ENCODE measurements around the gene PYCARD.

PYCARD gene

DNA sequence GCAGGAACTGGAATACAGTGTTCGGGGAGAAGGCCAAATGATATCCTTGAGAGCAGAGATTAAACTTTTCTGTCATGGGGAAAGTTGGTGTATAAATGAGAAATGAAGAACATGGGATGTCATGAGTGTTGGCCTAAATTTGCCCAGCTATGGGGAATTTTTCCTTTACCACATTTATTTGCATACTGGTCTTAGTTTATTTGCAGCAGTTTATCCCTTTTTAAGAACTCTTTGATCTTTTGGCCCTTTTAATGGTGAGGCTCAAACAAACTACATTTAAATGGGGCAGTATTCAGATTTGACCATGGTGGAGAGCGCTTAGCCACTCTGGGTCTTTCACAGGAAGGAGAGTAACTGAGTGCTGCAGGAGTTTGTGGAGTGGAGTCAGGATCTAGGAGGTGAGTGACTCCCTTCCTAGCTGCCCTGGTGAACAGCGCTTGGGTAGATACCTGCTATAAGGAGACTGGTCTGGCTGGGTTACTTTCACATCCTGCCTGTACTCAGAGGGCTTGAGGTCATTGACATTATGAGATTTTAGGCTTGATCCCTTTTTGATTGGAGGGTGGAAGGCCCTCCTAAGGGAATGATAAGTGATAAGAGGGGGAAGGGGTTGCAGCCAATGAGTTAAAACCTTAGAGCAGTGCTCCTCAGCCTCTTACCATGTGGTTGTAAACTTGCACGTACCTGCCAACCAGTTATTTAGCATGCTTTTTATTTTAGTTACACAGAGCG, 10.7 kb downstream of the PYCARD start:
- TF ChIP-seq, protein P1, sequence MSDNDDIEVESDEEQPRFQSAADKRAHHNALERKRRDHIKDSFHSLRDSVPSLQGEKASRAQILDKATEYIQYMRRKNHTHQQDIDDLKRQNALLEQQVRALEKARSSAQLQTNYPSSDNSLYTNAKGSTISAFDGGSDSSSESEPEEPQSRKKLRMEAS (IDR thresholded peaks at IDR 0.05; ENCODE audit: low read depth, low read length): no peak
- TF ChIP-seq MYC (IDR thresholded peaks at IDR 0.05; ENCODE audit: low read depth, low read length) (no peak), POLR2A (IDR thresholded peaks at IDR 0.05; ENCODE audit: extremely low read depth, insufficient read length) (peak; percentile 11)
- TF ChIP-seq, protein P2, sequence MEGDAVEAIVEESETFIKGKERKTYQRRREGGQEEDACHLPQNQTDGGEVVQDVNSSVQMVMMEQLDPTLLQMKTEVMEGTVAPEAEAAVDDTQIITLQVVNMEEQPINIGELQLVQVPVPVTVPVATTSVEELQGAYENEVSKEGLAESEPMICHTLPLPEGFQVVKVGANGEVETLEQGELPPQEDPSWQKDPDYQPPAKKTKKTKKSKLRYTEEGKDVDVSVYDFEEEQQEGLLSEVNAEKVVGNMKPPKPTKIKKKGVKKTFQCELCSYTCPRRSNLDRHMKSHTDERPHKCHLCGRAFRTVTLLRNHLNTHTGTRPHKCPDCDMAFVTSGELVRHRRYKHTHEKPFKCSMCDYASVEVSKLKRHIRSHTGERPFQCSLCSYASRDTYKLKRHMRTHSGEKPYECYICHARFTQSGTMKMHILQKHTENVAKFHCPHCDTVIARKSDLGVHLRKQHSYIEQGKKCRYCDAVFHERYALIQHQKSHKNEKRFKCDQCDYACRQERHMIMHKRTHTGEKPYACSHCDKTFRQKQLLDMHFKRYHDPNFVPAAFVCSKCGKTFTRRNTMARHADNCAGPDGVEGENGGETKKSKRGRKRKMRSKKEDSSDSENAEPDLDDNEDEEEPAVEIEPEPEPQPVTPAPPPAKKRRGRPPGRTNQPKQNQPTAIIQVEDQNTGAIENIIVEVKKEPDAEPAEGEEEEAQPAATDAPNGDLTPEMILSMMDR (IDR thresholded peaks at IDR 0.05; ENCODE audit: low read depth, low read length): no peak
- no peak for DNase-seq (ENCODE audit: low read depth)
- H3K4me3 ChIP-seq (ENCODE audit: low read depth, low read length): no peak overlapping the region

DNA sequence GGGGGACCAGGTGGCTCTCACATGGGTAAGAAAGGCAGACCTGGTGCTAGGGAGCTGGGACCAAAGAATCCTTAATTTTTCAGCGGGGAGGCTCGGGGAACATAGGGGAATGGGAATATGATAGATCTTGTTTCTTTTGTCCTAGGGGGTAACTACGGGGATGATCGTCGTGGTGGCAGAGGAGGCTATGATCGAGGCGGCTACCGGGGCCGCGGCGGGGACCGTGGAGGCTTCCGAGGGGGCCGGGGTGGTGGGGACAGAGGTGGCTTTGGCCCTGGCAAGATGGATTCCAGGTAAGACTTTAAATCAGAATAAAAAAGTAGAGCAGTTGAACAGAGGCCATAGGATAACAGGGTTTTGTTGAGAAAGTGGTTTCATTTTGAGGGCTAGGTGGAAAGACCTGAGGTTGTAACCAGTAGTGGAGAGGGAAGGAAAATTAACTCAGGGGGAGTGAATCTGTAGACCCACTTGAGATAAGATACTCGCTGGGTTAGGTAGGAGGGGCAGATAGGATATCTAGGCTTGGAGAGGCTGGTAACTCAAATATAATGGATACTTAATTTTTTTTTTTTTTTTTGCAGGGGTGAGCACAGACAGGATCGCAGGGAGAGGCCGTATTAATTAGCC, 11.6 kb downstream of the PYCARD start:
- no peak overlapping the region for H3K4me3 ChIP-seq (ENCODE audit: low read depth, low read length)
- DNase-seq (ENCODE audit: low read depth): no peak
- TF ChIP-seq, protein P2 (IDR thresholded peaks at IDR 0.05; ENCODE audit: low read depth, low read length): no peak
- TF ChIP-seq MYC (IDR thresholded peaks at IDR 0.05; ENCODE audit: low read depth, low read length) (no peak), POLR2A (IDR thresholded peaks at IDR 0.05; ENCODE audit: extremely low read depth, insufficient read length) (no peak)
- TF ChIP-seq, protein P1 (IDR thresholded peaks at IDR 0.05; ENCODE audit: low read depth, low read length): no peak

DNA sequence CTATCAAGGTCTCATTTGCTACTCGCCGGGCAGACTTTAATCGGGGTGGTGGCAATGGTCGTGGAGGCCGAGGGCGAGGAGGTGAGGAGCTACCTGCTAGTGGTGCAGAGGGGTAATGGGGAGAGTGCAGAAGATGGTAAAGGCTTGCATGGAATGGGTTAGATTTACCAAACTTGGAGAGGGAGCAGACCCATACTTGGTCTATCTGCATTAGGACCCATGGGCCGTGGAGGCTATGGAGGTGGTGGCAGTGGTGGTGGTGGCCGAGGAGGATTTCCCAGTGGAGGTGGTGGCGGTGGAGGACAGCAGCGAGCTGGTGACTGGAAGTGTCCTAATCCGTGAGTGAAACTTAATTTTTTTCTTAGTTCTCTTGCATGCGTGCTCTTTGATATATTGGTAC, 12.5 kb downstream of the PYCARD start:
- H3K4me3 ChIP-seq (ENCODE audit: low read depth, low read length): no peak overlapping the region
- TF ChIP-seq POLR2A (IDR thresholded peaks at IDR 0.05; ENCODE audit: extremely low read depth, insufficient read length): no peak
- no peak for TF ChIP-seq MYC (IDR thresholded peaks at IDR 0.05; ENCODE audit: low read depth, low read length)
- TF ChIP-seq, protein P2 (IDR thresholded peaks at IDR 0.05; ENCODE audit: low read depth, low read length): no peak
- TF ChIP-seq, protein P1 (IDR thresholded peaks at IDR 0.05; ENCODE audit: low read depth, low read length): no peak
- DNase-seq (ENCODE audit: low read depth): peak; percentile 1

DNA sequence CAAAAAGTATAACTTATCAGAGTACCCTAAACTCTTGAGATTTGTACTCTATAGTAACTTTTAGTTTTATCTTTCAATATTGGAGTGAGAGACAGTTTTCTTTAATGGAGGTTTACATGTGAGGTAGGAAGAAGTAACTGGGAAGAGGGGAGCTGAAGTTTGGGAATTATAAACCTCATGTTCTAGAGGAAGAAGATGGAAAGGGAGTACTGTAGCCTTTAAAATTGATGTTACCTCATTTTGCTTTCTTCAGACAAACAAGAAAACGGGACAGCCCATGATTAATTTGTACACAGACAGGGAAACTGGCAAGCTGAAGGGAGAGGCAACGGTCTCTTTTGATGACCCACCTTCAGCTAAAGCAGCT, 13.2 kb downstream of the PYCARD start:
- DNase-seq (ENCODE audit: low read depth): no peak
- no peak for TF ChIP-seq MYC (IDR thresholded peaks at IDR 0.05; ENCODE audit: low read depth, low read length)

DNA sequence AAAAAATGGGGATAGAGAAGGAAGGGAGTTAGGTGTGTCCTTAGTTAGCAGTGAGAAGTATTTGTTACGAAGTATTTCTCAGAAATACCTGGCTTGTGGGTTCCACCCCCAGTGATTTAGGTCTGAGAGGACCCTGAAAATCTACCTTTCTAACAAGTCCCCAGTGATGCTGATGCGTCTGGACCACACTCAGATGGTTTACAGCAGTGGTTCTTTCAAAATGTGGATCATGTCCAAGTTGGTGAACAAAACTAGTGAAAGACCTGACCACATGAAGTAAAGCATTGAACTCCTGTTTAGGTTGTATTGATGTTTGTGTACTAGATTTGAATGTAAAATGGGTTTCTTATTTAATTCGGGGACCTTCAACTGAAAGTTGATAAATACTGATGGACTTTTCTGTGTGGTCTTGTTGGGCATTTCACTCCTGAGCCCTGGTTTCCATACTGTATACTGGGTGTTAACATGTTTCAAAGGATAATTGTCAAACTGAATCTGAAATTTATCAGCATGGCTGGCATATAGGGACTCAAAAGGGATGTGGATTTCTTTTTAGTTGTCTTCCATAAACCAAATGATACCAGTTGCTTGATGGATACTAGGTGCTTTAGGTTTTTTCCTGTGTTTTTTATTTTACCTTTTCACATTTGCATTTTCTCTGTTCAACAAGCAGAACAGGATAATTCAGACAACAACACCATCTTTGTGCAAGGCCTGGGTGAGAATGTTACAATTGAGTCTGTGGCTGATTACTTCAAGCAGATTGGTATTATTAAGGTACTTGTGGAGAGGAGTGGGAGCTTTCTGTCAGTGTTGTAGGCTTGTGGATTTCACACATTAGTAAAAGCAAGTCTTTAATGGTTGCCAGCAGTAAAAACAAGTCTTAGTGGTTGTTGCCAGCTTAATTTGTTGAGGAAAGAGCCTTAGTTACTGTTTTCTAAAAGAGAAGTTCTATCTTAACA, 13.8 kb downstream of the PYCARD start:
- TF ChIP-seq MYC (IDR thresholded peaks at IDR 0.05; ENCODE audit: low read depth, low read length) (no peak), POLR2A (IDR thresholded peaks at IDR 0.05; ENCODE audit: extremely low read depth, insufficient read length) (no peak)
- TF ChIP-seq, protein P1 (IDR thresholded peaks at IDR 0.05; ENCODE audit: low read depth, low read length): no peak
- TF ChIP-seq, protein P2 (IDR thresholded peaks at IDR 0.05; ENCODE audit: low read depth, low read length): no peak
- H3K4me3 ChIP-seq (ENCODE audit: low read depth, low read length): no peak overlapping the region
- no peak for DNase-seq (ENCODE audit: low read depth)

More for the DNA sequence above, 13.2 kb downstream of the PYCARD start:
- no peak overlapping the region for H3K4me3 ChIP-seq (ENCODE audit: low read depth, low read length)

DNA sequence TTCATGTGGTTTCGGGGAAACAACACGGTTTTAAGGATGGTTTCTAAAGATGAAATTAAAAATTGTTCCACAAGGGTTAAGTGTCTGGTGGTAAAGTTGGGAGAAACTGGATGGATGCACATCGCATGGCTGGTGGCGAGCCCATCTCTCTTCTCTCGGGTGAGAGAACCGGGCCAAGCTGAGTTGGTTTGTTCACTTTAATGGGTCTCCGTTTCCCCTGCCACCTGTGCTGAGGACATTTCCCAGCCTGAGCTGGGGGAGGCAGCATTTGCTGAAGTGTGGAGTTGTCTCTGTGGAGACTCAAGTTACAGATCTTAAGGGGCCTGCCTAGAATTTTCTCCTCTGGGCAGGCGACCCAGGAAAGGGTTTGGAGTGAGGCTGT, 14.8 kb downstream of the PYCARD start:
- TF ChIP-seq POLR2A (IDR thresholded peaks at IDR 0.05; ENCODE audit: extremely low read depth, insufficient read length): no peak
- no peak for TF ChIP-seq MYC (IDR thresholded peaks at IDR 0.05; ENCODE audit: low read depth, low read length)
- TF ChIP-seq, protein P2 (IDR thresholded peaks at IDR 0.05; ENCODE audit: low read depth, low read length): no peak
- TF ChIP-seq, protein P1 (IDR thresholded peaks at IDR 0.05; ENCODE audit: low read depth, low read length): no peak
- no peak overlapping the region for H3K4me3 ChIP-seq (ENCODE audit: low read depth, low read length)
- DNase-seq (ENCODE audit: low read depth): no peak
